Activated naive CD8-positive, alpha-beta T cell treated with anti-CD3 and anti-CD28 coated beads, Interleukin-2, amount 50 U/mL, for 24 hours (primary cell): Measurements from ENCODE around the gene NEDD9.
A peak's percentile ranks its signal among the peaks of the same experiment; 100 is the strongest.

ENCODE experiments used
- ATAC-seq: fragments of 150-1000 bp; cut with Tn5 transposase; one replicate; pipeline ENCODE4 v1.10.0; 2021
- DNase-seq: peaks from one replicate; pipeline ENCODE4 v3.0.0; 2021
- H3K27ac Mint-ChIP-seq: one replicate; pipeline ENCODE4 v1.8.0; 2021; ENCODE audit warnings: mild to moderate bottlenecking, mixed read lengths
- H3K27me3 Mint-ChIP-seq: one replicate; pipeline ENCODE4 v1.8.0; 2021; ENCODE audit warnings: mixed read lengths
- H3K36me3 Mint-ChIP-seq: one replicate; pipeline ENCODE4 v1.8.0; 2021; ENCODE audit warnings: low read depth, mixed read lengths
- H3K4me1 Mint-ChIP-seq: one replicate; pipeline ENCODE4 v1.8.0; 2021; ENCODE audit warnings: mixed read lengths
- H3K4me3 Mint-ChIP-seq: one replicate; pipeline ENCODE4 v1.8.0; 2021; ENCODE audit warnings: mild to moderate bottlenecking, moderate library complexity, mixed read lengths
- H3K9me3 Mint-ChIP-seq: one replicate; pipeline ENCODE4 v1.8.0; 2021; ENCODE audit warnings: mixed read lengths

NEDD9 gene

GRCh38 chr6:11161031-11161956 lies 71.2 kb downstream of the NEDD9 start:
- H3K4me1 Mint-ChIP-seq, result peaks cover 19% of the 10 kb centered on the region
- no peak for ATAC-seq
- H3K36me3 Mint-ChIP-seq, result no peaks in the 10 kb centered on the region
- H3K4me3 Mint-ChIP-seq, result no peak overlapping the region
- no peak overlapping the region for H3K27ac Mint-ChIP-seq
- peaks cover 1% of the 10 kb centered on the region for H3K27me3 Mint-ChIP-seq
- DNase-seq, result no peak
- H3K9me3 Mint-ChIP-seq, result no peaks in the 10 kb centered on the region

DNA sequence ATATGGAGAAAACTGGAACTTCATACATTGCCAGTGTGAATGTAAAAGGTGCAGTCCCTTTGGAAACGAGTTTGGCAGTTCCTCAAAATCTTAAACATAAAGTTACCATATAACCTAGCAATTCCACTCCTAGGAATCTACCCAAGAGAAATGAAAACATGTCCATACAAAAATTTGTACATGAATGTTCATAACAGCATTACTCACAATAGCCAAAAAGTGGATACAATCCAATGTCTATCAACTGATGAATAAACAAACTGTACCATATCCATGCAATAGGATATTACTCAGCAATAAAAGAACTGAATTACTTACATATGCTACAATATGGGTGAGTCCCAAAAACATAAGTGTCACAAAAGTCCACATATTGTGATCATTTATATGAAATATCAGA lies 72.3 kb downstream of the NEDD9 start:
- Mint-ChIP-seq H3K9me3 (no peaks in the 10 kb centered on the region), H3K4me3 (no peak overlapping the region), H3K4me1 (peaks cover 13% of the 10 kb centered on the region), H3K27me3 (peaks cover 1% of the 10 kb centered on the region), H3K36me3 (no peaks in the 10 kb centered on the region), H3K27ac (no peak overlapping the region)
- ATAC-seq (no peak), DNase-seq (no peak)

DNA sequence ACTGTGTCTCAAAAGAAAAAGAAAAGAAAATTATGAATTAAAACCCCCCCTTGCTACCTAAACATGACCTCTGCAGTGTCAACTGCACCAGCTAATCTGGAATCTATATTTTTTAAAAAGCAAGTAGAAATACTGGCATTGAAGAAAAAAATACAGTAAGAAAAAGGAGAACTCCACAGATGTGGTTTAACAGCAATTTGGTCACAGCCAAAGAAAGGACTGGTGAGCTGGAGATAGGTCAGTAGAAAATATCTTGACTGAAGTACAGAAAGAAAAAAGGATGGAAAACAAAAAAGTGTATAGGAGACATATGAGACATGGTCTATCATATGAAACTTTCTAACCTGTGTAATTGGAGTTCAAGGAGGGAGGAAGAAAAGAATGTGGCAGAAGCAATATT lies 76.9 kb downstream of the NEDD9 start:
- Mint-ChIP-seq H3K4me3 (no peak overlapping the region), H3K27me3 (peaks cover 7% of the 10 kb centered on the region), H3K36me3 (no peaks in the 10 kb centered on the region), H3K4me1 (peaks cover 11% of the 10 kb centered on the region), H3K27ac (no peak overlapping the region), H3K9me3 (no peaks in the 10 kb centered on the region)
- DNase-seq (no peak), ATAC-seq (no peak)

- DNase-seq (no peak), ATAC-seq (no peak)
- Mint-ChIP-seq H3K9me3 (no peaks in the 10 kb centered on the region), H3K27me3 (peaks cover 7% of the 10 kb centered on the region), H3K4me3 (peak overlapping the region; percentile 68), H3K36me3 (no peaks in the 10 kb centered on the region), H3K27ac (no peak overlapping the region), H3K4me1 (peaks cover 11% of the 10 kb centered on the region)
These were observed 79.0 kb downstream of the NEDD9 start for GRCh38 chr6:11153447-11153846.

DNA sequence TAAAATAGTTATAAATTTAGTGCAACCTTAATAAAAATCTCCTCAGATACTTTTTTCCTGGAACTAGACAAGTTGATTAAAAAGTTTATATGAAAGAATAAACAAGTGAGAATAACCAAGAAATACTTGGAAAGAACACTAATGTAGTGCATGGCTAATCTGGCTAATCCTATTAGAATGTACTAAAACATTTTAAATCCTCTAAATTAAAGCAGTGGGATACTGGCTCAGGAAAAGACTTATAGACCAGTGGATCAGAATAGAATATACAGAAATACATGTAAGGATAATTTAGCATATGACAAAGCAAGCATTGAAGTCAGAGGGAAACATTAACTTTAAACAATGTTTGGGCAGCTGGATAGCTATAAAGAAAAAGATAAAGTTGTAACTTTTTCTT lies 79.9 kb downstream of the NEDD9 start:
- Mint-ChIP-seq H3K27ac (no peak overlapping the region), H3K27me3 (peaks cover 7% of the 10 kb centered on the region), H3K36me3 (no peaks in the 10 kb centered on the region), H3K4me1 (peaks cover 11% of the 10 kb centered on the region), H3K4me3 (no peak overlapping the region), H3K9me3 (no peaks in the 10 kb centered on the region)
- ATAC-seq (no peak), DNase-seq (no peak)

DNA sequence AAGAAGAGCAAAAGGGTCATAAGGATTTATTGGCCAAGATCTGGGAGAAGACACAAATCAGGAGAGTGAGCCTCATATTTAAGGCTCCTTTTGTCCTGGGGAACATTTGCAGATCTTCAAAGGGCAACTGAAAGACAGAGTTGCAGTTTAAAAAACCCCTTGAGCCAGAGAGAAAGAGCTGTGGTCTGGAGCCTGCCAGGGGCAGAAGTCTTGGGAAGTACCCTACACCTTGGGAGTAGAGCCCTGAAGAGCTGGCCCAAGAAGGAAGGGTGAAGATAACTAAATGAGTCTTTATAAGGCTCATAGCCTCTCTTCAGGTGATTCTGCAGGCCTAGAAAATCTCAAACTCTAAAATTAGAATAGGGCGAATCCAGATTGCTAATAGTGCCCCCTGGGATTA lies 81.0 kb downstream of the NEDD9 start:
- H3K4me1 Mint-ChIP-seq, result peaks cover 11% of the 10 kb centered on the region
- DNase-seq (no peak), ATAC-seq (no peak)
- no peak overlapping the region for H3K27ac Mint-ChIP-seq
- H3K36me3 Mint-ChIP-seq, result no peaks in the 10 kb centered on the region
- H3K27me3 Mint-ChIP-seq, result peaks cover 6% of the 10 kb centered on the region
- H3K4me3 Mint-ChIP-seq, result no peak overlapping the region
- no peaks in the 10 kb centered on the region for H3K9me3 Mint-ChIP-seq

DNA sequence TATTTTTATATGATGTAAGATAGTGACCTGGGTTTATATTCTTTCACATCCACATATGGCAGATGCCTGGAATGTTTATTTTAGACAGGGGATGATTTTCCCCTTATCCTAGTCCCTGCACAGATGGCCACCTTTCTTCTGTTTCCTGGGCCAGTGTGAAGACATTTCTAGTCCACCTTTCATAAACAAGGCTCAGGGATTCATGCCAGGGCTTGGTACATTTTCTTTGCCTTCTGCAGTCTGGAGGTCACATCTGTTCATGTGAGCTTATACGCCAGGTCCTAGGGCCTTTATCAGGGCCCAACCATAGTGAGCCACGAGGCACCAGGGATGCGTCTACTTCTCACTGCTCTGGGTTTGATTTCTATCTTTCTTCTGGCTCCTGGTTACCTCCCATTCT lies 82.9 kb downstream of the NEDD9 start:
- H3K36me3 Mint-ChIP-seq, result no peaks in the 10 kb centered on the region
- H3K9me3 Mint-ChIP-seq, result no peaks in the 10 kb centered on the region
- no peak overlapping the region for H3K4me3 Mint-ChIP-seq
- H3K27me3 Mint-ChIP-seq, result peaks cover 4% of the 10 kb centered on the region
- DNase-seq (no peak), ATAC-seq (no peak)
- H3K4me1 Mint-ChIP-seq, result peaks cover 14% of the 10 kb centered on the region
- no peak overlapping the region for H3K27ac Mint-ChIP-seq

GRCh38 chr6:11146117-11146826 lies 86.2 kb downstream of the NEDD9 start:
- Mint-ChIP-seq H3K9me3 (no peaks in the 10 kb centered on the region), H3K27me3 (no peaks in the 10 kb centered on the region), H3K4me1 (peaks cover 8% of the 10 kb centered on the region), H3K4me3 (no peak overlapping the region), H3K36me3 (no peaks in the 10 kb centered on the region), H3K27ac (peak overlapping the region; percentile 20)
- DNase-seq (no peak), ATAC-seq (no peak)

- Mint-ChIP-seq H3K9me3 (no peaks in the 10 kb centered on the region), H3K27me3 (no peaks in the 10 kb centered on the region), H3K4me1 (peaks cover 17% of the 10 kb centered on the region), H3K27ac (no peak overlapping the region), H3K4me3 (no peak overlapping the region), H3K36me3 (peaks cover 2% of the 10 kb centered on the region)
- ATAC-seq, result peak; percentile 89
- peak; percentile 81 for DNase-seq
These were observed 88.0 kb downstream of the NEDD9 start for GRCh38 chr6:11144393-11144851.

DNA sequence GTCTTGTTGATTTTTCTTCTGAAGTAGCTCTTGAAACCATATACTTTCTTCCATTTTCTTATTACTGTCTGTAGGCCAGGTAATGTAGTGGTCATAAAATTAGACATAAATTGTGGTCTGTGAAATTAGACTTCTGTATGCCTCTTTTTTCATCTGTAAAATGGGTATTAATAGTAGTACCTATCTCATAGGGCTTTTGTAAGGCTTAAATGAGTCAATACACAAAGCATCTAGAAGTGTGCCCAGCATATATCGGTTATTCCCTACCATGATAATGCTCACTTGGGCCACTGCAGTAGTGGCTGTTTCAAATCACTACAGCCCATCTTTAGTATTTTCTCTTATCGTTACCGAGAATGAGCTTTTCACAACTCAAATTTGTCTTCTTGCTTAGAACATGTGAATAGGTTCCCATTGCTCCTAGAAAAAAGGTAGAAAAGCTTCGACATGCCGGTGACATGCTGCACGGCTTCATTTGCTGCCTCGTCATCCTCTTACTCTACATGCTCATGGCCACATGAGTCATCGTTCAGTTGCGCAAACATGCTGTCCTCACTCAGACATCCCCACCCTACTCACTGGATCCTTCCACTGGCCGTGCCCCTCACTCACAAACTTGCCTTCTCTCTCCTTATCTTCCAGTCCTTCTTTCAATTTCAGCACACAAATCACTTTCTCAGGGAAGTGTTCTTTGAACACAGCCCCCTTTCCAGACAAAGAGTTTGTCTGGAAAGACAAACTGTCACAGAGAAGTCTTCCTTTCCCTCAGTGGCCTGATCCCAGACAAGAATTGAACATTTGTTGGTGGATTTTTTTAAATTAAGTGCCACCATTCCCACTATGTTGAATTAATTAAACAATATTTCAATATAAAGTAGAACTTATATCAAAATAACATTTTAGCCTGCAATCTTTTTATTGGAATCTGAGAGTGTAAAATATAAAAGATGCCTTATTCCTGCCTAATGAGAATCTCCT lies 88.8 kb downstream of the NEDD9 start:
- H3K27me3 Mint-ChIP-seq, result no peaks in the 10 kb centered on the region
- H3K9me3 Mint-ChIP-seq, result no peaks in the 10 kb centered on the region
- H3K27ac Mint-ChIP-seq, result no peak overlapping the region
- no peak for ATAC-seq
- H3K36me3 Mint-ChIP-seq, result peaks cover 2% of the 10 kb centered on the region
- DNase-seq, result no peak
- H3K4me1 Mint-ChIP-seq, result peaks cover 24% of the 10 kb centered on the region
- H3K4me3 Mint-ChIP-seq, result no peak overlapping the region

DNA sequence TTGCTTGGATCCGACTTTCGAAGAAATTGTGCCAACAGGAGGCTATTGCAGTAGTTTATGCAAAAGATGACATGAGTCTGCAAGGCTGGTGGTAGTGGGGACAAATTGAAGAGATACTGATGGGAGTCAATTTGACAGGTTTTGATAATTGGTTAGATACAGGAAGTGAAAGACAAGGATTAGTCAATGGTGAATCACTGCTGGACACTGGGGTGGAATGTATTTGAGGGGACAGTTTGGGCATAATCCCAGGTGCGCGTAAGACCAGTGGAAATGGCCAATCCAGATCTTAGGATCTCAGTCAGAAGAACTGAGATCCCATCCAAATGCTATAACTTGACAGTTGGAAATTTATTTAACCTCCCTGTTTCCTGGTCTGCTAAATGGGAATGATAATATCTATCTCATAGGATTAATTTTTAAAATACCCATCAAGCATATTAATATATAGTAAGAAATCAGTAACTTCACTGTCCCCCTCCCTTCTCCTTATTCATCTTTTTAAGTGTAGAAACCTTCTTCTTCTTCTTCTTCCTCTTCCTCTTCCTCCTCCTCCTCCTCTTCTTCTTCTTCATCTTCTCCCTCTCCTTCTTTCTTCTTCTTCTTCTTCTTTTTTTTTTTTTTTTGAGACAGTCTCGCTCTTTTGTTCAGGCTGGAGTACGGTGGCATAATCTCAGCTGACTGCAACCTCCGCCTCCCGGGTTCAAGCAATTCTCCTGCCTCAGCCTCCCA lies 90.0 kb downstream of the NEDD9 start:
- no peaks in the 10 kb centered on the region for H3K9me3 Mint-ChIP-seq
- H3K27ac Mint-ChIP-seq, result no peak overlapping the region
- no peak for ATAC-seq
- peaks cover 2% of the 10 kb centered on the region for H3K36me3 Mint-ChIP-seq
- no peaks in the 10 kb centered on the region for H3K27me3 Mint-ChIP-seq
- H3K4me1 Mint-ChIP-seq, result peaks cover 28% of the 10 kb centered on the region
- no peak for DNase-seq
- H3K4me3 Mint-ChIP-seq, result no peak overlapping the region

DNA sequence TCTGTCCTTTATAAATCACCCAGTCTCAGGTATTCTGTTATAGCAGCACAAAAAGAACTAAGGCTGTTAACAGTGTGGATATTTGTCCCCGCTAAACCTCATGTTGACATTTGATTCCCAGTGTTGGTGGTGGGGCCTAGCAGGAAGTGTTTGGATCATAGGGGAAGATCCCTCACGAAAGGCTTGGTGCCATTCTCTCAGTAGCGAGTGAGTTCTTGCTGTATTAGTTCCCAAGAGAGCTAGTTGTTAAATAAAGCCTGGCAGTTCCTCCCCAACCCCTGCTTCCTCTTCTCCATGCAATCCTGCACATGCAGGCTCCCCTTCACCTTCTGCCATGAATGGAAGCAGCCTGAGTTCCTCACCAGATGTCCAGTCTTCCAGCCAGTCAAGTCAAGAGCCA lies 91.2 kb downstream of the NEDD9 start:
- no peak for DNase-seq
- H3K4me1 Mint-ChIP-seq, result peaks cover 28% of the 10 kb centered on the region

GRCh38 chr6:11140056-11140455 lies 92.4 kb downstream of the NEDD9 start:
- Mint-ChIP-seq H3K4me1 (peaks cover 28% of the 10 kb centered on the region), H3K36me3 (peaks cover 9% of the 10 kb centered on the region), H3K4me3 (no peak overlapping the region), H3K27ac (peak overlapping the region; percentile 4), H3K27me3 (no peaks in the 10 kb centered on the region), H3K9me3 (no peaks in the 10 kb centered on the region)
- no peak for ATAC-seq
- DNase-seq, result no peak

More for the DNA sequence above, 91.2 kb downstream of the NEDD9 start:
- no peak overlapping the region for H3K4me3 Mint-ChIP-seq
- no peak overlapping the region for H3K27ac Mint-ChIP-seq
- no peak for ATAC-seq
- H3K27me3 Mint-ChIP-seq, result no peaks in the 10 kb centered on the region
- peaks cover 2% of the 10 kb centered on the region for H3K36me3 Mint-ChIP-seq
- H3K9me3 Mint-ChIP-seq, result no peaks in the 10 kb centered on the region
